Epithelial cell of proximal tubule (primary cell): ENCODE measurements around the gene RAMP3. TPM values are rescaled to one million over a fixed set of nuclear protein-coding genes. Genes with fewer than 3 reads are reported as not detected.

Experiments
- DNase-seq: peaks from one replicate; pipeline ENCODE4 v3.0.0-alpha.2; 2011; ENCODE audit warnings: low read depth
- H3K4me3 ChIP-seq: 2 replicates; pipeline ENCODE4 v1.5.1; 2011; ENCODE audit warnings: low read depth, mild to moderate bottlenecking, low read length
- CTCF ChIP-seq: conservative IDR thresholded peaks from 2 replicates; pipeline ENCODE4 v1.5.1; 2012; ENCODE audit warnings: low read depth, mild to moderate bottlenecking, low read length
- total RNA-seq: library from RNA; depleted of rRNA; stranded (reverse); fragments of >200 nt; gene quantifications from 2 replicates; pipeline ENCODE4 v1.2.3, GENCODE V29; 2015

Gene RAMP3
- total RNA-seq, 1 donor from 2014 or later = not detected

DNA sequence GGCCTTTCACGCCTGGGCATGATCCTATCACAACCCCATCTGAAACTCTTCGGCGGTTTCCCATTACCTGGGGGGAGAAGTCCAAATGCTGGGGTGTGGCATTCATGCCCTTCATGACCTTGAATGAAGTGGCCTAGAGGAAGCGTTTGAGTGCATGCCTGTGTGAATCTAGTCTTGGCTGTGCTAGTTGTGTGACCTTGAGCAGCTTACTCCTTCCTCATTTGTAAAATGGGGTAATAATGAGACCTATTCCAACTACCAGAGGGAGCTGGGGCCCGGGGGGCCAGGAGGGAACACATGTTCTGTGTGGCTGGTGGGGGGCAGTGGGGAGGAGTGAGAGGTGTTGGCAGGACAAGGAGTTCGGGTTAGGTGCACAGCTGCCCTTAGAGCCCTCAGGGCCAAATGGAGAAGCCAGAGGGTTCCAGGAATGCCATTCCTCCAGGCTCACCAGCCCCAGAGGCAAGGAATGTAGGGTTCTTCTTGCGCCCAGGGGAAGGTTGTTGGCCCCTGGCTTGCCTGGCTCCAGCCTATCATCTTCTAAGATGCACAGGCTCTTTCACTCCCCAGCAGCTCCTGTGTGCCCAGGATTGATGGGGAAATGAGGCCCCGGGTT, 24.8 kb upstream of the RAMP3 start:
- DNase-seq = no peak
- no peak overlapping the region for H3K4me3 ChIP-seq
- TF ChIP-seq CTCF = no peak

GRCh38 chr7:45133352-45133751, 24.2 kb upstream of the RAMP3 start:
- no peak for TF ChIP-seq CTCF
- no peak for DNase-seq
- no peak overlapping the region for H3K4me3 ChIP-seq

DNA sequence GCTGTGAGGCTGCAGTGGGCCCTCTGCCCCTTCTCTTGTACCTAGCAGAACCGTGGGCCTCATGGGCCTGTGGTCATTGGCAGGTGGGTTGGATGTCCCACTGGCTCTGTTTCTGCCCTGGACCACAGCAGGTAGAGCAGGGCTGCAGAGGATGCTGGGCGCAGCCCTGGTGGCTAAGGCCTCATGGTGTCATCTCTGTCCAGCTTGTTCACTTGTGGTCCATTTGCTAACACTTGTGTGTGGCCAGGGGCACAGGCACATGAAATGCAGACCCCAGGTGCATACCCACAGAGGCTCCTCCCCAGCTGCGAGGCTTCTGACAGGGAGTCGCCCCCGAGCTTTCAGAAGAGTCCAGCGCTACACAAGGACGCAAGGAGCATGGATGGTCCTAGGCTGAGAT, 23.7 kb upstream of the RAMP3 start:
- no peak for DNase-seq
- H3K4me3 ChIP-seq = no peak overlapping the region
- no peak for TF ChIP-seq CTCF

DNA sequence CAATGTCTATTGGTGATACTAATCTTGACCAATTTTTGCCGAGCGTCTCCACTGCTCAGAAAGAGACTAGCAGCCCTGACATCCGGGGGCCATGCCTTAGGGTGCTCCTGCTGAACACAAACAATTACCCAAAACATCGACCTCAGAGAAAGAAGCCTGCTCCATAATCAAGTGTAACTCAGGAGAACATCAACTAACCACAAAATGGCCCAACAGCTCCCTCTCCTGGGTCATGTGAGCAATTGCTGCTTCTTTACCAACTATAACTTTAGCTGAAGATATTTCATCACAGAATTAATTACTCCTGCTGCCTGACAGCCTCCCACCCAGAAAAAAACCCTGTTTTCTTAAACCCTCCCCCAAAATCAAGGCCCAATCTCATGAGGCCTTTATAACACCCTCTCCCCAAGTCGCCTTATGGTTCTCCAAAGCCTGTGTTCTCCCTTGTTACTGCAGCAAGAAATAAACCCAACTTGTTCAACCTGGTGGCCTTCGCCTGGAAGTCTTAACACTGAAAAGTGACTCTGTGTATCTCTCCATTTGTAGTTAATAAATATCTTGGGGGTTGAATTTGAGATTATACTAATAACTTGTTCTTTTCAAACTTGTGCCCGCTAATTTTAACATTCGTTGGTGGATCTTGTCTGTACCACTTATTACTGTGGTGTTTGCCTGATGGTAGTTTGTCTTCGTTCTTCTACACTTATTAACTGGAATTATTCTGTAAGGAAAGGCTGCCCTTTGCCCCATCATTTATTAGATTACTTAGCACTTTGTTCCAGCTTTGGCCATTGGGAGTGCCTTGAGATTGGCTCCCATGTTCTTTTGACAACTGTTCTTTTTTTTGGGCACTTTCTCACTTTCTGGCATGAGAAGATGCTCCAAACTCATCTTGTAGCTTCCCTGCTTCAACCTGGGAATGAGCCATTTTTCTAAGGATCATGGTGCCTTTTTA, 21.2 kb upstream of the RAMP3 start:
- no peak for DNase-seq
- no peak overlapping the region for H3K4me3 ChIP-seq
- TF ChIP-seq CTCF = peak; percentile 88

- H3K4me3 ChIP-seq = no peak overlapping the region
- no peak for DNase-seq
- TF ChIP-seq CTCF = no peak
These were observed 18.9 kb upstream of the RAMP3 start for GRCh38 chr7:45138433-45139267.

DNA sequence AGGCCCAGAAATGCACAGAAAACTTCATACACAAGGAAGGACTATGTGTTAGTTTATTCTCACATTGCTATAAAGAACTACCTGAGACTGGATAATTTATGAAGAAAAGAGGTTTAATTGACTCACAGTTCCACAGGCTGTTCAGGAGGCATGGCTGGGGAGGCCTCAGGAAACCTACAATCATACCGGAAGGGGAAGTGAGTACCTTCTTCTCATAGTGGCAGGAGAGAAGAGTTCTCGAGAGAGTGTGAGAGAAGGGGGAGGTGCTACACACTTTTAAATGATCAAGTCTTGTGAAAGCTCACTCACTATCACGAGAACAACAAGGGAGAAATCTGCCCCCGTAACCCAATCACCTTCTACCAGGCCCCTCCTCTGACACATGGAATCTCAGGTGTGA, 16.8 kb upstream of the RAMP3 start:
- H3K4me3 ChIP-seq = no peak overlapping the region
- no peak for TF ChIP-seq CTCF
- no peak for DNase-seq
